H9 (cell line): Measurements from ENCODE around the gene ZNF618. TPM values are rescaled to one million over a fixed set of nuclear protein-coding genes. Genes with fewer than 3 reads are reported as not detected.

ENCODE experiments used
- DNase-seq: peaks from one replicate; pipeline ENCODE4 v3.0.0-alpha.2; 2017
- H2AFZ ChIP-seq: one replicate; pipeline ENCODE4 v1.6.1; 2013; ENCODE audit warnings: mild to moderate bottlenecking, low read length, control low read depth, moderate library complexity
- H2AK5ac ChIP-seq: 2 replicates; pipeline ENCODE4 v1.6.1; 2013; ENCODE audit warnings: low read length, control low read depth, mixed read lengths; ENCODE audit not compliant: insufficient read length
- H2BK120ac ChIP-seq: one replicate; pipeline ENCODE4 v1.6.1; 2013; ENCODE audit warnings: low read depth, mild to moderate bottlenecking, low read length, control low read depth, inconsistent platforms; ENCODE audit not compliant: poor library complexity, severe bottlenecking
- H2BK12ac ChIP-seq: 2 replicates; pipeline ENCODE4 v1.6.1; 2013; ENCODE audit warnings: low read length, control low read depth, mixed read lengths, low read depth; ENCODE audit not compliant: insufficient read length
- H2BK15ac ChIP-seq: 2 replicates; pipeline ENCODE4 v1.6.1; 2013; ENCODE audit warnings: low read depth, low read length, control low read depth
- H2BK20ac ChIP-seq: one replicate; pipeline ENCODE4 v1.6.1; 2013; ENCODE audit warnings: low read depth, mild to moderate bottlenecking, low read length, control low read depth, inconsistent platforms; ENCODE audit not compliant: poor library complexity, severe bottlenecking
- H2BK5ac ChIP-seq: 2 replicates; pipeline ENCODE4 v1.6.1; 2013; ENCODE audit warnings: low read length, control low read depth, mixed read lengths; ENCODE audit not compliant: insufficient read length
- H3K14ac ChIP-seq: 2 replicates; pipeline ENCODE4 v1.6.1; 2013; ENCODE audit warnings: low read length, control low read depth; ENCODE audit not compliant: insufficient read depth
- H3K18ac ChIP-seq: 2 replicates; pipeline ENCODE4 v1.6.1; 2013; ENCODE audit warnings: low read depth, mild to moderate bottlenecking, mixed read lengths, low read length, control low read depth; ENCODE audit not compliant: insufficient read length
- H3K23ac ChIP-seq: 2 replicates; pipeline ENCODE4 v1.6.1; 2013; ENCODE audit warnings: low read length, control low read depth, mixed read lengths, low read depth; ENCODE audit not compliant: insufficient read length
- H3K23me2 ChIP-seq: 2 replicates; pipeline ENCODE4 v1.6.1; 2013; ENCODE audit warnings: low read depth, mild to moderate bottlenecking, mixed read lengths, low read length, control low read depth; ENCODE audit not compliant: insufficient read length, poor library complexity, severe bottlenecking
- H3K27ac ChIP-seq: 2 replicates; pipeline ENCODE4 v1.5.1; 2013; ENCODE audit warnings: low read length, control low read depth, mixed read lengths, low read depth; ENCODE audit not compliant: insufficient read length
- H3K27me3 ChIP-seq: 2 replicates; pipeline ENCODE4 v1.6.1; 2013; ENCODE audit warnings: low read length, control low read depth, inconsistent platforms; ENCODE audit not compliant: insufficient read depth
- H3K4ac ChIP-seq: 2 replicates; pipeline ENCODE4 v1.6.1; 2013; ENCODE audit warnings: low read depth, mild to moderate bottlenecking, control low read depth, inconsistent platforms, low read length, moderate library complexity
- H3K4me1 ChIP-seq: 2 replicates; pipeline ENCODE4 v1.6.1; 2013; ENCODE audit warnings: low read length, control low read depth, inconsistent platforms; ENCODE audit not compliant: insufficient read depth
- H3K4me2 ChIP-seq: 2 replicates; pipeline ENCODE4 v1.6.1; 2013; ENCODE audit warnings: low read length, control low read depth, mixed read lengths; ENCODE audit not compliant: insufficient read length, insufficient read depth
- H3K56ac ChIP-seq: 2 replicates; pipeline ENCODE4 v1.6.1; 2013; ENCODE audit warnings: low read depth, mild to moderate bottlenecking, mixed read lengths, low read length, control low read depth; ENCODE audit not compliant: insufficient read length
- H3K79me1 ChIP-seq: 2 replicates; pipeline ENCODE4 v1.6.1; 2013; ENCODE audit warnings: low read depth, mild to moderate bottlenecking, moderate library complexity, low read length, control low read depth, inconsistent platforms; ENCODE audit not compliant: insufficient read depth, poor library complexity, severe bottlenecking
- H3K79me2 ChIP-seq: 2 replicates; pipeline ENCODE4 v1.6.1; 2013; ENCODE audit warnings: low read length, control low read depth, inconsistent platforms; ENCODE audit not compliant: insufficient read depth
- H3K9ac ChIP-seq: 2 replicates; pipeline ENCODE4 v1.6.1; 2013; ENCODE audit warnings: low read length, control low read depth, mixed read lengths; ENCODE audit not compliant: insufficient read length; ENCODE audit errors: extremely low read depth
- H3K9me3 ChIP-seq: one replicate; pipeline ENCODE4 v1.6.1; 2013; ENCODE audit warnings: low read depth, low read length, inconsistent platforms; ENCODE audit not compliant: control insufficient read depth
- H3T11ph ChIP-seq: one replicate; pipeline ENCODE4 v1.6.1; 2013; ENCODE audit warnings: mild to moderate bottlenecking, low read length, control low read depth, inconsistent platforms
- H4K20me1 ChIP-seq: one replicate; pipeline ENCODE4 v1.6.1; 2013; ENCODE audit not compliant: control insufficient read depth, insufficient read length, insufficient read depth
- H4K5ac ChIP-seq: 2 replicates; pipeline ENCODE4 v1.6.1; 2013; ENCODE audit warnings: low read depth, mild to moderate bottlenecking, mixed read lengths, low read length, control low read depth; ENCODE audit not compliant: insufficient read length
- H4K8ac ChIP-seq: replicated peaks from 2 replicates; pipeline ENCODE4 v1.6.1; 2013; ENCODE audit warnings: low read length, control low read depth, mixed read lengths, low read depth; ENCODE audit not compliant: insufficient read length
- H4K91ac ChIP-seq: 2 replicates; pipeline ENCODE4 v1.6.1; 2013; ENCODE audit warnings: low read depth, mild to moderate bottlenecking, moderate library complexity, mixed read lengths, low read length, control low read depth; ENCODE audit not compliant: insufficient read length
- H3K27ac Mint-ChIP-seq, 3 experiments: 2 replicates in 2 of 3; 3 replicates in 1 of 3; pipeline ENCODE4 v1.8.0; 2020 to 2021; ENCODE audit warnings: mixed read lengths in 3 of 3, mild to moderate bottlenecking in 1 of 3, moderate library complexity in 1 of 3
- H3K27me3 Mint-ChIP-seq: 2 replicates; pipeline ENCODE4 v1.8.0; 2021; ENCODE audit warnings: low read depth, mild to moderate bottlenecking, moderate library complexity, mixed read lengths
- H3K36me3 Mint-ChIP-seq, 3 experiments: 2 replicates in 2 of 3; 3 replicates in 1 of 3; pipeline ENCODE4 v1.8.0; 2020 to 2021; ENCODE audit warnings: low read depth in 3 of 3, mixed read lengths in 3 of 3; ENCODE audit not compliant: insufficient read depth in 1 of 3
- H3K4me1 Mint-ChIP-seq, 2 experiments: 2 replicates each; pipeline ENCODE4 v1.8.0; 2020; ENCODE audit warnings: mixed read lengths in 2 of 2
- H3K4me3 Mint-ChIP-seq, 2 experiments: 2 replicates in 1 of 2; 3 replicates in 1 of 2; pipeline ENCODE4 v1.8.0; 2020 to 2021; ENCODE audit warnings: mild to moderate bottlenecking in 2 of 2, mixed read lengths in 2 of 2, moderate library complexity in 1 of 2
- H3K9me3 Mint-ChIP-seq, 2 experiments: 2 replicates in 1 of 2; 3 replicates in 1 of 2; pipeline ENCODE4 v1.8.0; 2020; ENCODE audit warnings: mild to moderate bottlenecking in 2 of 2, mixed read lengths in 2 of 2, moderate library complexity in 1 of 2
- WGBS: extraction: QIAGEN DNeasy Blood & Tissue Kit; methylation state at CpG from one replicate; pipeline ENCODE4 v1.1.7; 2013; ENCODE audit warnings: missing lambda C conversion rate, low lambda C conversion rate, mixed read lengths; ENCODE audit not compliant: insufficient read length; ENCODE audit errors: extremely low coverage; 5-methylcytosine and 5-hydroxymethylcytosine counted together
- total RNA-seq: library from RNA; stranded (reverse); gene quantifications from 2 replicates; pipeline ENCODE4 v1.2.1, GENCODE V29; 2021
- TF ChIP-seq, protein P1 (sequence below): fragments of 200-600 bp; sonication (generic); conservative IDR thresholded peaks from 3 replicates; pipeline ENCODE4 v1.8.0; 2021; ENCODE audit warnings: antibody characterized with exemption, mild to moderate bottlenecking

The ZNF618 gene
- total RNA-seq, 1 experiment from 2014 or later = 13.6 TPM

DNA sequence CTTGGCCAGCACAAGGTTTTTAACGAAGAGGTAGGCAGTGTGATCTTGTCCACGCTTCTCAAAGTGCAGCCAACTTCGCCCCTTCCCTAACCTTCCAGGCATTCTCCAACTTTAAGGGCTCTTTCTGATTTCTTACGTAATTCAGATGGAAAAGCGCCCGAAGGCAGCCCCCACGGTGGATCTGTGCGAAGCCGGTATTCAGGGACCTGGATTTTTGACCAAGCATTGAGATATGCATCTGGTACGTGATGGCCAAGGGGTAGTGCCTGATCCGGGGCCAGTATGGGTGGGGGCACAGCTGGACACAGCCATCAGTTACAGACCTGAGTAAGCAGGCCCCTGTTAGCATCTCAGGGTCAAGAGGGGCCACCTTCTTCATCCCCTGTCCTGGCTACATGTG is 122.0 kb downstream of the ZNF618 start:
- H4K5ac ChIP-seq = no peak overlapping the region
- H3K27me3 ChIP-seq = no peaks in the 10 kb centered on the region

More for the DNA sequence above, 122.0 kb downstream of the ZNF618 start:
- Histone ChIP-seq H3K4me1 (no peaks in the 10 kb centered on the region), H2BK12ac (no peak overlapping the region), H2BK20ac (no peak overlapping the region), H4K20me1 (no peaks in the 10 kb centered on the region), H3K18ac (no peak overlapping the region), H2BK15ac (no peak overlapping the region), H3K9ac (no peak overlapping the region), H2AK5ac (no peak overlapping the region), H3K14ac (no peak overlapping the region), H3K23ac (no peak overlapping the region), H4K8ac (no peak overlapping the region), H3K23me2 (peaks cover 3% of the 10 kb centered on the region), H3T11ph (no peak overlapping the region), H3K4me2 (no peak overlapping the region), H3K4ac (no peak overlapping the region), H3K79me1 (no peaks in the 10 kb centered on the region), H2BK120ac (no peak overlapping the region), H2BK5ac (no peak overlapping the region), H3K9me3 (no peaks in the 10 kb centered on the region), H2AFZ (no peak overlapping the region), H3K27ac (no peak overlapping the region), H4K91ac (no peak overlapping the region), H3K56ac (no peak overlapping the region), H3K79me2 (no peaks in the 10 kb centered on the region)
- Mint-ChIP-seq H3K27ac (peak overlapping the region in 1 of 3 experiments; percentile 35; a peak in 1 of 7 replicates), H3K36me3 (peaks cover 0 to 14% (median 6%) of the 10 kb centered on the region in 3 experiments; a peak in 5 of 7 replicates), H3K27me3 (no peaks in the 10 kb centered on the region), H3K4me3 (no peak overlapping the region), H3K9me3 (no peaks in the 10 kb centered on the region), H3K4me1 (no peaks in the 10 kb centered on the region)
- no CpG with 5 or more reads among the region's 11 CpGs for WGBS
- peak; percentile 12 for DNase-seq
- TF ChIP-seq, protein P1, sequence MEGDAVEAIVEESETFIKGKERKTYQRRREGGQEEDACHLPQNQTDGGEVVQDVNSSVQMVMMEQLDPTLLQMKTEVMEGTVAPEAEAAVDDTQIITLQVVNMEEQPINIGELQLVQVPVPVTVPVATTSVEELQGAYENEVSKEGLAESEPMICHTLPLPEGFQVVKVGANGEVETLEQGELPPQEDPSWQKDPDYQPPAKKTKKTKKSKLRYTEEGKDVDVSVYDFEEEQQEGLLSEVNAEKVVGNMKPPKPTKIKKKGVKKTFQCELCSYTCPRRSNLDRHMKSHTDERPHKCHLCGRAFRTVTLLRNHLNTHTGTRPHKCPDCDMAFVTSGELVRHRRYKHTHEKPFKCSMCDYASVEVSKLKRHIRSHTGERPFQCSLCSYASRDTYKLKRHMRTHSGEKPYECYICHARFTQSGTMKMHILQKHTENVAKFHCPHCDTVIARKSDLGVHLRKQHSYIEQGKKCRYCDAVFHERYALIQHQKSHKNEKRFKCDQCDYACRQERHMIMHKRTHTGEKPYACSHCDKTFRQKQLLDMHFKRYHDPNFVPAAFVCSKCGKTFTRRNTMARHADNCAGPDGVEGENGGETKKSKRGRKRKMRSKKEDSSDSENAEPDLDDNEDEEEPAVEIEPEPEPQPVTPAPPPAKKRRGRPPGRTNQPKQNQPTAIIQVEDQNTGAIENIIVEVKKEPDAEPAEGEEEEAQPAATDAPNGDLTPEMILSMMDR = no peak
